Measurements from ENCODE around the gene HYI.

DNA sequence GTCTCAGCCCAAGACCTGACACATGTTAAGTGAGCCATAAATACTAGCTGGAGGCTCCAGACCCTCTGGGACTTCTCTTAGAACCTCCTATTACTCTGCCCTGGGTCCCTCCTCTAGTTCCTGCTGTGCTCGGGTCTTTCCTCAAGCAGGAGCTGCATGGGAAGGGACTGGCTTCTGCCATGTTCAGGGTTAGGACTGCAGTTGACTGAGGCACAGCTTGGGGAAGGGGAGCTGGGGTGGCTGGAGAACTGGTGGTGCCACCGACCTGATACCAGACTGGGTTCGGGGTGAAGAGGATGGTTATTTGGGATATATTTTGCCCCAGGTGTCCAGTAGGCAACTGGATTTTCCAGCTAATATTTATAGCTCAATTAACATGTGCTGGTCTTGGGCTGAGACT lies 15.7 kb downstream of the HYI start:
- TF ChIP-seq POLR2AphosphoS5 (IDR thresholded peaks at IDR 0.05; ENCODE audit: low read depth, low read length) (no peak), POLR2A (IDR thresholded peaks at IDR 0.05; ENCODE audit: low read depth, low read length) (no peak), TAF1 (IDR thresholded peaks at IDR 0.05; ENCODE audit: low read depth, low read length) (no peak), SPI1 (IDR thresholded peaks at IDR 0.05; ENCODE audit: low read depth, low read length) (no peak)

Data from GM12891 (cell line).